AML-193 (cell line): ENCODE data around the gene PIGL.
"Not testable (repeated sequence)": the region's sequence is repeated elsewhere in the genome, so short reads cannot be mapped to it uniquely, and the experiment has no call there.

Experiments
- DNase-seq, 2 experiments: peaks; one replicate each; lab custom pipeline; 2025; lab: John Stamatoyannopoulos, UW

Gene PIGL

GRCh38 chr17:16312061-16312460 lies 95.1 kb downstream of the PIGL start:
- not testable (repeated sequence) for DNase-seq

- no peak for DNase-seq
Observed at GRCh38 chr17:16313139-16314090, 96.4 kb downstream of the PIGL start.

GRCh38 chr17:16314189-16314588 lies 97.2 kb downstream of the PIGL start:
- DNase-seq: no peak

GRCh38 chr17:16314859-16315258 lies 97.8 kb downstream of the PIGL start:
- DNase-seq: no peak

- DNase-seq: no peak
Observed at GRCh38 chr17:16319969-16320368, 103.0 kb downstream of the PIGL start.

GRCh38 chr17:16322636-16323035 lies 105.6 kb downstream of the PIGL start:
- no peak for DNase-seq

- DNase-seq: no peak
Observed at GRCh38 chr17:16325964-16326363, 109.0 kb downstream of the PIGL start.

- DNase-seq: no peak
Observed at GRCh38 chr17:16327018-16327417, 110.0 kb downstream of the PIGL start.

- no peak for DNase-seq
Observed at GRCh38 chr17:16328997-16329396, 112.0 kb downstream of the PIGL start.

GRCh38 chr17:16329519-16330271 lies 112.7 kb downstream of the PIGL start:
- DNase-seq: no peak

- no peak for DNase-seq
Observed at GRCh38 chr17:16338391-16338790, 121.4 kb downstream of the PIGL start.

GRCh38 chr17:16339402-16339801 lies 122.4 kb downstream of the PIGL start:
- no peak for DNase-seq

- DNase-seq: no peak
Observed at GRCh38 chr17:16339959-16340358, 122.9 kb downstream of the PIGL start.

- no peak for DNase-seq
Observed at GRCh38 chr17:16342979-16343378, 126.0 kb downstream of the PIGL start.

- DNase-seq: no peak
Observed at GRCh38 chr17:16343569-16343968, 126.6 kb downstream of the PIGL start.

GRCh38 chr17:16345565-16345964 lies 128.6 kb downstream of the PIGL start:
- DNase-seq: no peak

GRCh38 chr17:16346721-16347271 lies 129.8 kb downstream of the PIGL start:
- no peak for DNase-seq

GRCh38 chr17:16348586-16348985 lies 131.6 kb downstream of the PIGL start:
- no peak for DNase-seq

GRCh38 chr17:16349431-16349830 lies 132.4 kb downstream of the PIGL start:
- DNase-seq: no peak

GRCh38 chr17:16351831-16352230 lies 134.8 kb downstream of the PIGL start:
- no peak for DNase-seq

GRCh38 chr17:16352303-16352666 lies 135.3 kb downstream of the PIGL start:
- no peak for DNase-seq

GRCh38 chr17:16352667-16353316 lies 135.8 kb downstream of the PIGL start:
- DNase-seq: no peak
